ENCODE data around the gene SON. TPM values are rescaled to one million over a fixed set of nuclear protein-coding genes. Genes with fewer than 3 reads are reported as not detected.

SON gene
- total RNA-seq = 100 to 1,000 TPM; 219 to 258 (median 244) TPM

DNA sequence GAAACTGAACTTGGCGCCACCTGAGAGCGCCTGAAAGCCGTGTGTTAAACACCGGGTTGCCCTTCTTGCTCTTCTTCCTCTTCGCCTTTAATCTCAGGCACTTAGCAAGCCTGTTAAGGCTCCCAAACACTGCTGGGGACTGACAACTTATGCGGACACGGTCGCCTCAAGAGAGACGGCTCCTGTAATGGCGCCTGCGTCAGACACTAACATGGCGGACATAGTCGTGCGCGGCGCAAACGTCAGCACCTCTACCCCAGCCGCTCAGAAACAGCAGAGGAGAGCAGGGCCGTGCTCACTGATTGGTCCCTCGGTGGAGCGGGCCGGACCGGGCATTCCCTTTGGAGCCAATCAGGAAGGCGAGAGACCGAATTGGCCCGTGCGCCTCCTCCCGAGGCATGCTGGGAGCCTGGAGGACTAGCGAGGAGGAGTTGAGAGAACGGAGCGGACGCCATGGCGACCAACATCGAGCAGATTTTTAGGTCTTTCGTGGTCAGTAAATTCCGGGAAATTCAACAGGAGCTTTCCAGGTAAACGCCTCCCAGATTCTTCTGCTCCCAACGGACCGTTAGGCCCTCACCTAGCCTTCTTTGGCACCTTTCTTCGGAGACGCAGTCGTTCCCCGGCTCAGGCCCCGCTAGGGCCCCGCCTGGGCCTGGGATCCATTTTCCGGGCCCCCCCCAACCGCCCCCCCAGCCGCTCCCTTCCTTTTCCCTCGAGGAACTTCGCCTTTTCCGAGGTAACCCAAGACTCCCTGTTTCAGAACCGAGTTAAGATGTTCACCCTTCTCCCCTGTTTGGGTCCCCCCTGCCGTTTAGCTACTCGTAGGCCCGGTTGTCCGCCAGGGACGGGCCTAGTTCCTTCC lies at the start of gene SON:
SON (plus strand) TSS at position 399 of the 865 bp plus-strand sequence; CDS start at position 454, 55 bp downstream.
- peaks cover 34 to 51% (median 47%) of the 10 kb centered on the region in 4 donors for H3K4me1 ChIP-seq
- H3K4me3 ChIP-seq = peak within 1 kb of the TSS; percentile 72 to 81 (median 75)
- peak within 1 kb of the TSS; percentile 96 to 99 (median 98) for H3K27ac ChIP-seq (replicated peaks in 1 of 4)
- under 1% methylated on average over 24 of the region's 57 CpGs for WGBS
- H3K27me3 ChIP-seq = no peaks in the 10 kb centered on the region
- peaks cover 23 to 34% (median 28%) of the 10 kb centered on the region in 4 donors for H3K36me3 ChIP-seq
- intact Hi-C loops (cut with DNase I) = loop anchor here (5.0 kb wide), 1 partner anchor 61 kb away; no protein-coding TSS in a partner anchor
- H3K9me3 ChIP-seq = no peaks in the 10 kb centered on the region
- DNase-seq (ENCODE audit: extremely low spot score) = peak; percentile 100
- TF ChIP-seq EP300 (IDR thresholded peaks at IDR 0.05) (no peak), POLR2A (IDR thresholded peaks at IDR 0.05; ENCODE audit: low read depth) (peak; percentile 72), POLR2AphosphoS5 (IDR thresholded peaks at IDR 0.05) (peak; percentile 95 to 97)

DNA sequence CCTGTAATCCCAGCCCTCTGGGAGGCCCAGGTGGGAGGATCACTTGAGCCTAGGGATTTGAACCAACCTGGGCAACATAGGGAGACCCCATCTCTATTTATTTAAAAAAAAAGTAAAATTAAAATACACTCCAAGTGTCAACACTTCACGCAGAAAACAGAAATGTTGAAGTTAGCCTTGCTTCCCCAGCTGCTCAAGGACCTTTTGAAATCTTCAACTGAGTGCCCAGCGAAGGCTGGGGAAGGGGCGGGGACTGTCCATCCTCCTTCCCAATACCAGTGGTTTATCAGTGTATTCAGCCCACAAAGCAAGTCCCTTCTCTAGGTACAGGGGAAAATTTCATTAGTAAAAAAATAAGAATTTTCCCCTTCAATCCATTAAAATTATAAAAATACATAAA lies 49.1 kb upstream of the SON start:
- Histone ChIP-seq H3K27ac (replicated peaks in 1 of 4) (no peak overlapping the region), H3K9me3 (no peaks in the 10 kb centered on the region), H3K36me3 (no peaks in the 10 kb centered on the region), H3K27me3 (no peaks in the 10 kb centered on the region), H3K4me3 (no peak overlapping the region), H3K4me1 (peaks cover 4 to 15% (median 10%) of the 10 kb centered on the region in 4 donors)
- intact Hi-C loops (cut with DNase I) = no loop called here
- 74% methylated on average over 3 of the region's 3 CpGs for WGBS
- TF ChIP-seq POLR2AphosphoS5 (IDR thresholded peaks at IDR 0.05) (no peak), CTCF (IDR thresholded peaks at IDR 0.05) (no peak), POLR2A (IDR thresholded peaks at IDR 0.05; ENCODE audit: low read depth) (no peak), EP300 (IDR thresholded peaks at IDR 0.05) (no peak)
- DNase-seq (ENCODE audit: extremely low spot score) = no peak

GRCh38 chr21:33495743-33496142 lies 47.1 kb upstream of the SON start:
- H3K27me3 ChIP-seq = no peaks in the 10 kb centered on the region
- intact Hi-C loops (cut with DNase I) = no loop called here
- H3K4me1 ChIP-seq = peaks cover 2 to 12% (median 7%) of the 10 kb centered on the region in 4 donors
- no peaks in the 10 kb centered on the region for H3K36me3 ChIP-seq
- TF ChIP-seq CTCF (IDR thresholded peaks at IDR 0.05) = no peak
- no peak for DNase-seq (ENCODE audit: extremely low spot score)
- H3K27ac ChIP-seq (replicated peaks in 1 of 4) = no peak overlapping the region
- H3K4me3 ChIP-seq = no peak overlapping the region
- no peaks in the 10 kb centered on the region for H3K9me3 ChIP-seq
- 69% methylated on average over 4 of the region's 4 CpGs for WGBS

GRCh38 chr21:33496345-33496744 lies 46.5 kb upstream of the SON start:
- H3K4me3 ChIP-seq = no peak overlapping the region
- no peak for DNase-seq (ENCODE audit: extremely low spot score)

More at GRCh38 chr21:33496345-33496744, 46.5 kb upstream of the SON start:
- intact Hi-C loops (cut with DNase I) = no loop called here
- no peaks in the 10 kb centered on the region for H3K36me3 ChIP-seq
- WGBS = 70% methylated on average over 7 of the region's 7 CpGs
- no peaks in the 10 kb centered on the region for H3K27me3 ChIP-seq
- TF ChIP-seq POLR2A (IDR thresholded peaks at IDR 0.05; ENCODE audit: low read depth) (no peak), CTCF (IDR thresholded peaks at IDR 0.05) (no peak), POLR2AphosphoS5 (IDR thresholded peaks at IDR 0.05) (no peak), EP300 (IDR thresholded peaks at IDR 0.05) (no peak)
- H3K4me1 ChIP-seq = peaks cover 0 to 7% (median 3%) of the 10 kb centered on the region in 4 donors
- H3K9me3 ChIP-seq = no peaks in the 10 kb centered on the region
- H3K27ac ChIP-seq (replicated peaks in 1 of 4) = no peak overlapping the region

Data from esophagus muscularis mucosa (tissue), 4 donors.